ENCODE measurements around the gene EDAR. TPM values are rescaled to one million over a fixed set of nuclear protein-coding genes. Genes with fewer than 3 reads are reported as not detected.

Gene EDAR
- total RNA-seq, 1 experiment from 2014 or later: 0.15 TPM

DNA sequence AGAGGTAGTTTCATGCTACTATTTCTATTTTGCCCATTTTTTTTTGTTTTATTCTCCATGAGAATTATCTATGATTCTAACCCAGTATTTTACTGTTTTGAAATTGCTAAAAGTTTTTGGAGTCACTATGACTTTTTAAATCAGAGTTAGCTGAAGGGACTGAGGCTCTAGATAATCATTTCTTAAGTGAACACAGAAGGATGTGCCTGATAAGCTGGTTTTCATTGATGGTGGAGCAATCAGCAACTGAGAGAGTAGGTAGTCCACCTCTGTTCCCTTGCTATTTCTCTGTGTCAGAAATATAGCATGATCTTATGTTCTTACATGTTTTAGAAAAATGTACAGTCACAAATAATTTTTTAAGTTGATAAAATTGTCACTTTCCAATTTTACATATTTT, 143.1 kb downstream of the EDAR start:
- no TSS peak for BruUV-seq (replicated peaks)
- CTCF ChIA-PET: no interaction called here
- intact Hi-C loops (cut with micrococcal nuclease): no loop called here

More for the DNA sequence above, 143.1 kb downstream of the EDAR start:
- RAD21 ChIA-PET (ENCODE audit: low non-redundant PET in 1 of 2, low total read pairs in 2 of 2, uncharacterized antibody in 2 of 2, unreplicated experiment in 2 of 2): interaction anchor here in 1 of 2 experiments (0.6 kb wide), 1 partner anchor 119 kb away, joined by 3 read pairs; no protein-coding TSS in a partner anchor
- Histone ChIP-seq H3K27ac (ENCODE audit: low read depth, low read length) (no peak overlapping the region), H3K79me2 (ENCODE audit: insufficient read depth, low read length) (no peaks in the 10 kb centered on the region), H3K4me2 (ENCODE audit: low read length) (no peak overlapping the region), H3K4me3 (replicated peaks in 1 of 2; ENCODE audit: low read depth in 1 of 2, low read length in 2 of 2) (no peak overlapping the region), H2AFZ (ENCODE audit: low read depth, low read length, poor library complexity, severe bottlenecking) (no peak overlapping the region), H3K27me3 (ENCODE audit: insufficient read depth, low read length) (no peaks in the 10 kb centered on the region), H3K9ac (ENCODE audit: low read length) (no peak overlapping the region), H3K9me3 (ENCODE audit: control insufficient read depth in 1 of 2, insufficient read depth in 1 of 2, low read depth in 1 of 2, low read length in 2 of 2) (0 out of 4 replicates have a peak, but pooled peaks cover 0 to 4% of the 10 kb centered on the region in 2 experiments), H4K20me1 (ENCODE audit: insufficient read depth) (no peaks in the 10 kb centered on the region), H3K4me1 (ENCODE audit: control insufficient read depth in 1 of 2, insufficient read depth in 2 of 2, low read length in 2 of 2) (0 out of 4 replicates have a peak, but pooled peaks cover 0 to 3% of the 10 kb centered on the region in 2 experiments), H3K36me3 (ENCODE audit: control insufficient read depth in 1 of 2, insufficient read depth in 2 of 2, low read length in 2 of 2) (0 out of 4 replicates have a peak, but pooled peaks cover 2 to 6% of the 10 kb centered on the region in 2 experiments), H3K9me2 (ENCODE audit: insufficient read depth) (no peaks in the 10 kb centered on the region)
- POLR2A ChIA-PET: no interaction called here
- TF ChIP-seq EZH2 (IDR thresholded peaks at IDR 0.05) (no peak), ZNF274 (IDR thresholded peaks at IDR 0.05; ENCODE audit: low read depth, low read length) (no peak), POLR2AphosphoS5 (IDR thresholded peaks at IDR 0.05; ENCODE audit: low read depth, low read length) (no peak)
- TF ChIP-seq, protein P1, sequence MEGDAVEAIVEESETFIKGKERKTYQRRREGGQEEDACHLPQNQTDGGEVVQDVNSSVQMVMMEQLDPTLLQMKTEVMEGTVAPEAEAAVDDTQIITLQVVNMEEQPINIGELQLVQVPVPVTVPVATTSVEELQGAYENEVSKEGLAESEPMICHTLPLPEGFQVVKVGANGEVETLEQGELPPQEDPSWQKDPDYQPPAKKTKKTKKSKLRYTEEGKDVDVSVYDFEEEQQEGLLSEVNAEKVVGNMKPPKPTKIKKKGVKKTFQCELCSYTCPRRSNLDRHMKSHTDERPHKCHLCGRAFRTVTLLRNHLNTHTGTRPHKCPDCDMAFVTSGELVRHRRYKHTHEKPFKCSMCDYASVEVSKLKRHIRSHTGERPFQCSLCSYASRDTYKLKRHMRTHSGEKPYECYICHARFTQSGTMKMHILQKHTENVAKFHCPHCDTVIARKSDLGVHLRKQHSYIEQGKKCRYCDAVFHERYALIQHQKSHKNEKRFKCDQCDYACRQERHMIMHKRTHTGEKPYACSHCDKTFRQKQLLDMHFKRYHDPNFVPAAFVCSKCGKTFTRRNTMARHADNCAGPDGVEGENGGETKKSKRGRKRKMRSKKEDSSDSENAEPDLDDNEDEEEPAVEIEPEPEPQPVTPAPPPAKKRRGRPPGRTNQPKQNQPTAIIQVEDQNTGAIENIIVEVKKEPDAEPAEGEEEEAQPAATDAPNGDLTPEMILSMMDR (IDR thresholded peaks at IDR 0.05 in 2 of 3, conservative IDR thresholded peaks at IDR 0.05 in 1 of 3; ENCODE audit: borderline replicate concordance in 1 of 3, insufficient read depth in 1 of 3, low read depth in 2 of 3, low read length in 2 of 3): no peak
- DNase-seq (ENCODE audit: low read depth, low spot score) (no peak), ATAC-seq (no peak)

Other genes starting within 250 kb of the EDAR start
- gene CCDC138, start 202.4 kb downstream of the EDAR start, total RNA-seq (2021; ENCODE audit: unreplicated experiment): 13.4 TPM
- not detected for gene SH3RF3, start 140.0 kb upstream of the EDAR start, total RNA-seq (2021; ENCODE audit: unreplicated experiment)